Stimulated activated CD4-positive, alpha-beta T cell treated with anti-CD3 and anti-CD28 coated beads, Interleukin-2, amount 100 ng/mL, for 48 hours (primary cell): ENCODE data around the gene KCNH1.

Experiments
- DNase-seq, 2 donors: peaks; one replicate each; pipeline ENCODE4 v3.0.0-alpha.2; 2020

The KCNH1 gene

GRCh38 chr1:210750468-210750867, 383.5 kb downstream of the KCNH1 start:
- DNase-seq, result no peak

- DNase-seq, result no peak
These were observed 385.2 kb downstream of the KCNH1 start for GRCh38 chr1:210748796-210749195.

GRCh38 chr1:210747890-210748289, 386.1 kb downstream of the KCNH1 start:
- no peak for DNase-seq

- DNase-seq, result no peak
These were observed 386.8 kb downstream of the KCNH1 start for GRCh38 chr1:210747112-210747511.

- DNase-seq, result no peak
These were observed 387.8 kb downstream of the KCNH1 start for GRCh38 chr1:210746024-210746731.

- no peak for DNase-seq
These were observed 390.9 kb downstream of the KCNH1 start for GRCh38 chr1:210743038-210743437.

- DNase-seq, result no peak
These were observed 392.4 kb downstream of the KCNH1 start for GRCh38 chr1:210741564-210741963.

- DNase-seq, result no peak
These were observed 394.3 kb downstream of the KCNH1 start for GRCh38 chr1:210739627-210740026.

- no peak for DNase-seq
These were observed 395.7 kb downstream of the KCNH1 start for GRCh38 chr1:210738256-210738655.

- DNase-seq, result no peak
These were observed 397.2 kb downstream of the KCNH1 start for GRCh38 chr1:210736713-210737112.

GRCh38 chr1:210731597-210731996, 402.4 kb downstream of the KCNH1 start:
- DNase-seq, result no peak

GRCh38 chr1:210731193-210731592, 402.8 kb downstream of the KCNH1 start:
- DNase-seq, result no peak

GRCh38 chr1:210730023-210730422, 403.9 kb downstream of the KCNH1 start:
- no peak for DNase-seq

- no peak for DNase-seq
These were observed 405.4 kb downstream of the KCNH1 start for GRCh38 chr1:210728437-210729149.

- DNase-seq, result no peak
These were observed 406.2 kb downstream of the KCNH1 start for GRCh38 chr1:210727709-210728108.

- DNase-seq, result peak; percentile 11 to 42
These were observed 407.3 kb downstream of the KCNH1 start for GRCh38 chr1:210726621-210727020.

- DNase-seq, result no peak
These were observed 409.2 kb downstream of the KCNH1 start for GRCh38 chr1:210724768-210725167.

GRCh38 chr1:210723646-210724045, 410.3 kb downstream of the KCNH1 start:
- no peak for DNase-seq

GRCh38 chr1:210722410-210723081, 411.4 kb downstream of the KCNH1 start:
- no peak for DNase-seq

- no peak for DNase-seq
These were observed 418.9 kb downstream of the KCNH1 start for GRCh38 chr1:210715072-210715471.

GRCh38 chr1:210711825-210712612, 421.9 kb downstream of the KCNH1 start:
- DNase-seq, result no peak

- DNase-seq, result no peak
These were observed 424.2 kb downstream of the KCNH1 start for GRCh38 chr1:210709701-210710100.
